Small intestine (tissue), 7 donors: ENCODE data around the gene GLT6D1. TPM values are rescaled to one million over a fixed set of nuclear protein-coding genes. Genes with fewer than 3 reads are reported as not detected.

Experiments
- DNase-seq, 2 donors: peaks; one replicate each; pipeline versions ENCODE4 v3.0.0 to v3.0.0-alpha.2; 2013
- FAIRE-seq: peaks from 2 replicates; lab custom pipeline; 2012; peaks lifted over from hg19 to GRCh38; lab: Jason Lieb, UNC
- H3K27ac ChIP-seq, 3 donors: one replicate each; pipeline ENCODE4 v1.5.1; 2013; ENCODE audit warnings: low read length in 2 of 3, mild to moderate bottlenecking in 2 of 3, control low read depth in 1 of 3, inconsistent platforms in 1 of 3, low read depth in 1 of 3, moderate library complexity in 1 of 3
- H3K27me3 ChIP-seq, 3 donors: one replicate each; pipeline ENCODE4 v1.6.1; 2013; ENCODE audit warnings: low read length in 3 of 3, inconsistent platforms in 1 of 3; ENCODE audit not compliant: control insufficient read depth in 3 of 3, insufficient read depth in 3 of 3
- H3K36me3 ChIP-seq, 3 donors: one replicate each; pipeline ENCODE4 v1.6.1; 2013; ENCODE audit warnings: low read length in 3 of 3, inconsistent platforms in 1 of 3, low read depth in 1 of 3, mild to moderate bottlenecking in 1 of 3, moderate library complexity in 1 of 3; ENCODE audit not compliant: control insufficient read depth in 3 of 3, insufficient read depth in 2 of 3
- H3K4me1 ChIP-seq, 3 donors: one replicate each; pipeline ENCODE4 v1.6.1; 2013; ENCODE audit warnings: low read length in 2 of 3, inconsistent platforms in 1 of 3, low read depth in 1 of 3, mild to moderate bottlenecking in 1 of 3, moderate library complexity in 1 of 3; ENCODE audit not compliant: control insufficient read depth in 3 of 3, insufficient read depth in 2 of 3
- H3K4me3 ChIP-seq, 3 donors: one replicate each; pipeline ENCODE4 v1.5.1; 2013; ENCODE audit warnings: low read length in 3 of 3, control low read depth in 1 of 3, inconsistent platforms in 1 of 3, low read depth in 1 of 3, mild to moderate bottlenecking in 1 of 3, moderate library complexity in 1 of 3
- H3K9me3 ChIP-seq, 2 donors: one replicate each; pipeline ENCODE4 v1.6.1; 2013; ENCODE audit warnings: low read depth in 1 of 2, low read length in 1 of 2; ENCODE audit not compliant: control insufficient read depth in 2 of 2, insufficient read depth in 1 of 2
- WGBS, 3 donors: extraction: QIAGEN DNeasy Blood & Tissue Kit; methylation state at CpG; one replicate each; pipeline ENCODE4 v1.1.7; 2013; 5-methylcytosine and 5-hydroxymethylcytosine counted together
- polyA plus RNA-seq, 4 donors: library from polyadenylated mRNA; stranded (reverse) in 3 of 4; unstranded in 1 of 4; fragments of 200-250 nt in 3 of 4; fragments of 120-200 nt in 1 of 4; gene quantifications; one replicate each; pipeline versions ENCODE4 v1.2.1 to v1.2.3, GENCODE V29; 2013
- donor health status: healthy with polysubstance abuse.
- donor health status: control.
- donor health status: control.
- donor health status: Bipolar disorder and iron deficiency.
- donor health status: healthy.

The GLT6D1 gene
- polyA plus RNA-seq, 4 donors = not detected

- Histone ChIP-seq H3K36me3 (no peaks in the 10 kb centered on the region), H3K4me3 (no peak overlapping the region), H3K27me3 (peaks cover 0 to 2% (median 0%) of the 10 kb centered on the region in 3 donors), H3K27ac (no peak overlapping the region), H3K4me1 (no peaks in the 10 kb centered on the region), H3K9me3 (no peaks in the 10 kb centered on the region)
- 55 to 61% (median 61%) methylated on average over 31 of the region's 31 CpGs for WGBS, 3 donors
- FAIRE-seq (no peak), DNase-seq (no peak)
These were observed 23.4 kb downstream of the GLT6D1 start for GRCh38 chr9:135615666-135616618.

- Histone ChIP-seq H3K9me3 (no peaks in the 10 kb centered on the region), H3K36me3 (no peaks in the 10 kb centered on the region), H3K27me3 (peaks cover 0 to 2% (median 0%) of the 10 kb centered on the region in 3 donors), H3K27ac (no peak overlapping the region), H3K4me1 (no peaks in the 10 kb centered on the region), H3K4me3 (no peak overlapping the region)
- DNase-seq = no peak
- no peak for FAIRE-seq
- 55 to 72% (median 67%) methylated on average over 28 to 29 of the region's 29 CpGs for WGBS, 3 donors
These were observed 24.3 kb downstream of the GLT6D1 start for GRCh38 chr9:135614821-135615665.

GRCh38 chr9:135613946-135614805 is 25.2 kb downstream of the GLT6D1 start:
- Histone ChIP-seq H3K9me3 (no peaks in the 10 kb centered on the region), H3K4me3 (no peak overlapping the region), H3K36me3 (no peaks in the 10 kb centered on the region), H3K27ac (no peak overlapping the region), H3K27me3 (no peaks in the 10 kb centered on the region), H3K4me1 (no peaks in the 10 kb centered on the region)
- WGBS, 3 donors = 57 to 74% (median 67%) methylated on average over 29 to 34 of the region's 34 CpGs
- no peak for FAIRE-seq
- no peak for DNase-seq

GRCh38 chr9:135612981-135613910 is 26.1 kb downstream of the GLT6D1 start:
- DNase-seq = no peak
- no peaks in the 10 kb centered on the region for H3K27me3 ChIP-seq
- no peak overlapping the region for H3K27ac ChIP-seq
- no peaks in the 10 kb centered on the region for H3K4me1 ChIP-seq
- no peaks in the 10 kb centered on the region for H3K9me3 ChIP-seq
- no peak overlapping the region for H3K4me3 ChIP-seq
- no peak for FAIRE-seq
- no peaks in the 10 kb centered on the region for H3K36me3 ChIP-seq
- WGBS, 3 donors = 61 to 71% (median 61%) methylated on average over 21 to 24 of the region's 24 CpGs

- no peaks in the 10 kb centered on the region for H3K36me3 ChIP-seq
- no peaks in the 10 kb centered on the region for H3K9me3 ChIP-seq
- no peaks in the 10 kb centered on the region for H3K27me3 ChIP-seq
- no peak overlapping the region for H3K4me3 ChIP-seq
- 89 to 96% (median 93%) methylated on average over 8 of the region's 8 CpGs for WGBS, 3 donors
- no peak for FAIRE-seq
- no peak for DNase-seq
- no peak overlapping the region for H3K27ac ChIP-seq
- no peaks in the 10 kb centered on the region for H3K4me1 ChIP-seq
These were observed 26.9 kb downstream of the GLT6D1 start for GRCh38 chr9:135612437-135612836.

GRCh38 chr9:135611875-135612209 is 27.5 kb downstream of the GLT6D1 start:
- FAIRE-seq (no peak), DNase-seq (no peak)
- H3K4me3 ChIP-seq = no peak overlapping the region
- no peaks in the 10 kb centered on the region for H3K9me3 ChIP-seq
- no peaks in the 10 kb centered on the region for H3K4me1 ChIP-seq
- no peaks in the 10 kb centered on the region for H3K27me3 ChIP-seq
- WGBS, 3 donors = 6 to 22% (median 16%) methylated on average over 4 of the region's 4 CpGs
- H3K27ac ChIP-seq = no peak overlapping the region
- H3K36me3 ChIP-seq = no peaks in the 10 kb centered on the region

- FAIRE-seq (no peak), DNase-seq (no peak)
- 61 to 80% (median 76%) methylated on average over 7 of the region's 7 CpGs for WGBS, 3 donors
- Histone ChIP-seq H3K4me3 (no peak overlapping the region), H3K9me3 (no peaks in the 10 kb centered on the region), H3K4me1 (no peaks in the 10 kb centered on the region), H3K36me3 (no peaks in the 10 kb centered on the region), H3K27me3 (no peaks in the 10 kb centered on the region), H3K27ac (no peak overlapping the region)
These were observed 28.0 kb downstream of the GLT6D1 start for GRCh38 chr9:135611142-135611874.
